Upper lobe of right lung (tissue), 1 donor: ENCODE measurements around the gene ANK3. TPM values are rescaled to one million over a fixed set of nuclear protein-coding genes. Genes with fewer than 3 reads are reported as not detected.

Experiments
- ATAC-seq: fragments of 200-7000 bp; cut with Tn5 transposase; one replicate; pipeline ENCODE4 v1.9.1; 2020; ENCODE audit warnings: mild to moderate bottlenecking, moderate library complexity
- DNase-seq: peaks from one replicate; pipeline ENCODE4 v3.0.0-alpha.2; 2020
- H3K27ac ChIP-seq: fragments of 200-600 bp; one replicate; pipeline ENCODE4 v1.8.0; 2022
- H3K27me3 ChIP-seq: fragments of 200-600 bp; one replicate; pipeline ENCODE4 v1.8.0; 2022; ENCODE audit warnings: mild to moderate bottlenecking
- H3K36me3 ChIP-seq: fragments of 200-600 bp; one replicate; pipeline ENCODE4 v1.8.0; 2022
- H3K4me1 ChIP-seq: fragments of 200-600 bp; one replicate; pipeline ENCODE4 v1.8.0; 2022
- H3K4me3 ChIP-seq: fragments of 200-600 bp; one replicate; pipeline ENCODE4 v1.8.0; 2022; ENCODE audit warnings: mild to moderate bottlenecking
- H3K9me3 ChIP-seq: fragments of 200-600 bp; one replicate; pipeline ENCODE4 v1.8.0; 2022
- intact Hi-C: fragments of 100-400 bp; cut with DNase I; formaldehyde crosslinking; loops from one replicate; pipeline ENCODE4 v1.11.0; 2022
- total RNA-seq: library from RNA; stranded (reverse); fragmentation: NEBNext Ultra II Directional; extraction: Animal tissue kit (Norgen Biotek cat#: 25700); gene quantifications from one replicate; pipeline ENCODE4 v1.2.1, GENCODE V29; 2021
- TF ChIP-seq, protein P1 (sequence below): fragments of 200-600 bp; IDR thresholded peaks from one replicate; pipeline ENCODE4 v1.8.0; 2022; ENCODE audit warnings: antibody characterized with exemption
- donor health status: DM: no; HTN: yes; CAD: no; lungs with severe emphysema.

The ANK3 gene
- total RNA-seq, 1 donor from 2014 or later: 91.1 TPM

DNA sequence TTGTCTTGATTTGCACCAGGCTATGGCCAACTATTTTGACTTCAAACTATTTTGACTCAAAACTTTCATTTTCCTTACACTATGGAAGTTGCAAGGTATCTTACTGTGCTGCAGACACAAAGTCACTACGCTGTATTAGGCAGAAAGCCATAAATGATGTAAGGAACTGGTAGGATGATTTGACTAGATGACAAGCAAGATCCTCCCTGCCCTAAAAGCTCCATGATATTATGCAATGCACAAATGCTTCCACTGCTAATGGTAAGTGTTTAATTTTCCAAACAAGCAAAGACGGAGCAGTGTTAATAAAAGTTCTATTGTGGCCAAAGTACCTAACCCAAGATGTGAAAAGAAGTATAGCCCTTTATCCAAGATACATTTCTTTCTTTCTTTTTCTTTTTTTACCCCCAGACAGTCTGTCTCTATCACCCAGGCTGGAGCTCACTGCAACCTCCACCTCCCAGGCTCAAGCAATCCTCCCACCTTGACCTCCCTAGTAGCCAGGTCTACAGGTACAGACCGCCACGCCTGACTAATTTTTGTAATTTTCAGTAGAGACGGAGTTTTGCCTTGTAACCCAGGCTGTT lies 98.2 kb downstream of the ANK3 start:
- H3K4me1 ChIP-seq: no peaks in the 10 kb centered on the region
- no peak overlapping the region for H3K4me3 ChIP-seq
- no peaks in the 10 kb centered on the region for H3K36me3 ChIP-seq
- TF ChIP-seq, protein P1, sequence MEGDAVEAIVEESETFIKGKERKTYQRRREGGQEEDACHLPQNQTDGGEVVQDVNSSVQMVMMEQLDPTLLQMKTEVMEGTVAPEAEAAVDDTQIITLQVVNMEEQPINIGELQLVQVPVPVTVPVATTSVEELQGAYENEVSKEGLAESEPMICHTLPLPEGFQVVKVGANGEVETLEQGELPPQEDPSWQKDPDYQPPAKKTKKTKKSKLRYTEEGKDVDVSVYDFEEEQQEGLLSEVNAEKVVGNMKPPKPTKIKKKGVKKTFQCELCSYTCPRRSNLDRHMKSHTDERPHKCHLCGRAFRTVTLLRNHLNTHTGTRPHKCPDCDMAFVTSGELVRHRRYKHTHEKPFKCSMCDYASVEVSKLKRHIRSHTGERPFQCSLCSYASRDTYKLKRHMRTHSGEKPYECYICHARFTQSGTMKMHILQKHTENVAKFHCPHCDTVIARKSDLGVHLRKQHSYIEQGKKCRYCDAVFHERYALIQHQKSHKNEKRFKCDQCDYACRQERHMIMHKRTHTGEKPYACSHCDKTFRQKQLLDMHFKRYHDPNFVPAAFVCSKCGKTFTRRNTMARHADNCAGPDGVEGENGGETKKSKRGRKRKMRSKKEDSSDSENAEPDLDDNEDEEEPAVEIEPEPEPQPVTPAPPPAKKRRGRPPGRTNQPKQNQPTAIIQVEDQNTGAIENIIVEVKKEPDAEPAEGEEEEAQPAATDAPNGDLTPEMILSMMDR: no peak
- H3K27ac ChIP-seq: no peak overlapping the region
- DNase-seq (no peak), ATAC-seq (no peak)
- no peaks in the 10 kb centered on the region for H3K9me3 ChIP-seq
- H3K27me3 ChIP-seq: no peaks in the 10 kb centered on the region
- intact Hi-C loops: no loop called here

DNA sequence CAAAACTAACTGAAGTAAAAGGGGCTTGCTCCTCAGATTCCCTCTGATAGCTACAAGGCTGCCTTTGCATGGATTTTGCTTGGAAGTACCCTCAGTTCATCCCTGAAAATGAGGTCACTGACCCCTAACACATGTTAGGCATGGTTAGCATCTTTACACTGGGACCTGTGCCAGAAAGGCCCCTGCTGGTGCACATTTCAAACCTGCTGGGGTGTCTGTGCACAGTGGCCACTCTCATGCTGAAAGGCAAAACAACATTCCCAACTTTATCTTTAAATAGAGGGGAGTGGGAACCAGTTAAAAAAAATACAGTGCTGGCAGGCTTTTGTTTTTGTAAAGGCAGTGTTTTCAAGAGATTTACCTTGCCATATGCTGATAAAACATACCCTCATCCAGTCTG lies 99.1 kb downstream of the ANK3 start:
- Histone ChIP-seq H3K4me3 (no peak overlapping the region), H3K4me1 (no peaks in the 10 kb centered on the region), H3K27me3 (no peaks in the 10 kb centered on the region), H3K36me3 (no peaks in the 10 kb centered on the region), H3K9me3 (no peaks in the 10 kb centered on the region), H3K27ac (no peak overlapping the region)
- intact Hi-C loops: no loop called here
- TF ChIP-seq, protein P1: no peak
- no peak for ATAC-seq
- no peak for DNase-seq

DNA sequence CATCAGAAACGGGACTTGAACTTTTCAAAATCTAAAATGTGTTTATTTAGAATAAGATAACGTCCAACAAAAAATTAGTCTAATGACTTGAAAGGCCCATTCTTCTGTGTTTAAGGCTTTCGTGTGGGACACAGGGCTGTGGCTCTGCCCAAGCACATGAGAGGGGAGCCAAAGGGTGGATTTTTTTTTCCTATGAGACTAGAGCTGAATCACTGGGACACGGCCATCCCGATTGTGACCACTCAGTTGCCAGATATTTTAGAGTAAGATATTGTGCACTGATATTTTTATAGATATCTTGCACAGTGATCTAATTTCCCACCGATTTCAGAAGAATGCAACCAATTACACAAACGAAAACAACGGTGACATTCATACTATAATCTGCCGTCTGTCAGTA lies 99.9 kb downstream of the ANK3 start:
- Histone ChIP-seq H3K27me3 (no peaks in the 10 kb centered on the region), H3K4me1 (no peaks in the 10 kb centered on the region), H3K36me3 (no peaks in the 10 kb centered on the region), H3K27ac (no peak overlapping the region), H3K9me3 (no peaks in the 10 kb centered on the region), H3K4me3 (no peak overlapping the region)
- TF ChIP-seq, protein P1: no peak
- DNase-seq: no peak
- no peak for ATAC-seq
- intact Hi-C loops: no loop called here

DNA sequence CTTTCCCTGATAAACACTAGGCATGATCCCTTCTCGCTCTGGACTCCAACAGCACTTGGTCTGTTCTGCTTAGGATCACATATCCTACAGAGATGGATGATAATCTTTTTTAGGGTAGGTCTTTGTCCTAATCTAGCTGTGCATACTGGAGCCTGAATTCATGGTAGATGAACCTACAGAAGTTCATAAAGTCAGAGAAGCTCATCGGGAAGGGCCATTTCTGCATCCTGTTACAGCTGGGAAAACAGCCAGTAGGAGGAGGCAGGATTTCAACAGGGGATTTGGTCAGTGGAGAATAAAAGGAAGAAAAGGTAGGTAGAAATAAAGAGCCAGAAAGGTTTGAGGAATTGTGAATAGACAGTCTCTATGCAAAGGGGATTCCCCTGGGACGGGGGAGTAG lies 101.4 kb downstream of the ANK3 start:
- Histone ChIP-seq H3K4me1 (no peaks in the 10 kb centered on the region), H3K27ac (no peak overlapping the region), H3K9me3 (no peaks in the 10 kb centered on the region), H3K36me3 (no peaks in the 10 kb centered on the region), H3K4me3 (no peak overlapping the region), H3K27me3 (no peaks in the 10 kb centered on the region)
- DNase-seq: no peak
- TF ChIP-seq, protein P1: no peak
- no peak for ATAC-seq
- intact Hi-C loops: no loop called here

DNA sequence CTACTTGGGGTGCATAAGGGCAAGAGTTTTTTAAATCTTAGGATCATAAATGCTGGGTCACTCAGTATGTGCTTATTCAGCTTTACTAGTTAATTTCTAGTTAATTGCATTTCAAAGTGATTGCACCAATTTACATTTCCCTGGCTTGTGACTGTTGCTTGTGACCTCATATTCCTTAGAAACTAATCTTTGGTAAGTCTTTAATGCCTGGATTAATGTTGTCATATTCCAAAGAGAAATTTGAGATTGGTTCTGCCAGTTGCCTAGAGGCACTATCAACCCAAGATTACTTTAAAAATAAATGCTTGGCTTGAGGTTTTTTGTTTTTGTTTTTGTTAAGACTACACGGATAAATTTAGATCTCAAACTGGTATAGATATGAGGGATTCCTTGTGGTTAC lies 103.1 kb downstream of the ANK3 start:
- no peaks in the 10 kb centered on the region for H3K4me1 ChIP-seq
- H3K4me3 ChIP-seq: no peak overlapping the region
- TF ChIP-seq, protein P1: no peak
- intact Hi-C loops: no loop called here
- H3K36me3 ChIP-seq: no peaks in the 10 kb centered on the region
- no peak overlapping the region for H3K27ac ChIP-seq
- ATAC-seq: no peak
- no peak for DNase-seq
- H3K27me3 ChIP-seq: no peaks in the 10 kb centered on the region
- no peaks in the 10 kb centered on the region for H3K9me3 ChIP-seq

DNA sequence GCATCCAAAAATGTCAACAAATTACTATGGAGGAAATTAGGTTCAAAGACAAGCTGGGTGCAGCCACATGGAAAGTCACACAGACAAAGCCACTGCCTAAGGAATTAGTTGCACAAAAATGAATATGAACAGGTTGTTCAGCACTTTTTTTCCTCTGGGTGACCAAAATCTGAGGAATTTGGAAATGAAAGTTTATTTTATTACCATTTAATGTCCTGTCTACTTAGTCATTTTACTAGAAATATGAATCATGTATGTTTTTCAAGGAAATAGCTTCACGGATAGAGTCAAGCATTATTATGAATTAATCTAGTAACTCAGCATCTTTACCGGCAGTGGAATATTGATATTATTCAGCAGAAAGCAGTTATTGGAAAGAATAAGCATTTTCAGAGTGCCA lies 106.3 kb downstream of the ANK3 start:
- TF ChIP-seq, protein P1: no peak
- no peak overlapping the region for H3K4me3 ChIP-seq
- H3K9me3 ChIP-seq: no peaks in the 10 kb centered on the region
- no peaks in the 10 kb centered on the region for H3K27me3 ChIP-seq
- peaks cover 3% of the 10 kb centered on the region for H3K36me3 ChIP-seq
- no peak overlapping the region for H3K27ac ChIP-seq
- no peak for DNase-seq
- no peaks in the 10 kb centered on the region for H3K4me1 ChIP-seq
- ATAC-seq: no peak
- intact Hi-C loops: no loop called here
